Skin of body (tissue), 2 donors: Measurements from ENCODE around the gene FMNL1. TPM values are rescaled to one million over a fixed set of nuclear protein-coding genes. Genes with fewer than 3 reads are reported as not detected.
"Not testable (repeated sequence)": the region's sequence is repeated elsewhere in the genome, so short reads cannot be mapped to it uniquely, and the experiment has no call there.

Source experiments
- DNase-seq: peaks from one replicate; lab custom pipeline; 2025; lab: John Stamatoyannopoulos, UW
- total RNA-seq: library from RNA; depleted of rRNA; stranded (reverse); fragments of >200 nt; gene quantifications from one replicate; pipeline ENCODE4 v1.2.3, GENCODE V29; 2014

The FMNL1 gene
- 8.3 TPM for total RNA-seq

- no peak for DNase-seq
Observed at GRCh38 chr17:45221081-45222013, at the start of gene FMNL1. FMNL1 (plus strand) TSS chr17:45221885; CDS start chr17:45222125, 240 bp downstream.

GRCh38 chr17:45172232-45172540, 49.5 kb upstream of the FMNL1 start:
- DNase-seq: no peak

GRCh38 chr17:45172541-45173286, 49.0 kb upstream of the FMNL1 start:
- peak; percentile 80 for DNase-seq

- DNase-seq: no peak
Observed at GRCh38 chr17:45175759-45176115, 45.9 kb upstream of the FMNL1 start.

GRCh38 chr17:45177563-45177962, 44.1 kb upstream of the FMNL1 start:
- no peak for DNase-seq

- DNase-seq: no peak
Observed at GRCh38 chr17:45184144-45184543, 37.5 kb upstream of the FMNL1 start.

GRCh38 chr17:45186801-45187354, 34.8 kb upstream of the FMNL1 start:
- no peak for DNase-seq

GRCh38 chr17:45189009-45189408, 32.7 kb upstream of the FMNL1 start:
- no peak for DNase-seq

- DNase-seq: no peak
Observed at GRCh38 chr17:45190503-45191255, 31.0 kb upstream of the FMNL1 start.

GRCh38 chr17:45195424-45195823, 26.3 kb upstream of the FMNL1 start:
- no peak for DNase-seq

GRCh38 chr17:45197108-45197507, 24.6 kb upstream of the FMNL1 start:
- DNase-seq: no peak

- DNase-seq: peak; percentile 55
Observed at GRCh38 chr17:45197555-45198334, 23.9 kb upstream of the FMNL1 start.

GRCh38 chr17:45200701-45201100, 21.0 kb upstream of the FMNL1 start:
- DNase-seq: no peak

GRCh38 chr17:45201457-45201856, 20.2 kb upstream of the FMNL1 start:
- DNase-seq: no peak

GRCh38 chr17:45201880-45202279, 19.8 kb upstream of the FMNL1 start:
- DNase-seq: not testable (repeated sequence)

GRCh38 chr17:45218895-45219661, 2.6 kb upstream of the FMNL1 start:
- peak; percentile 96 for DNase-seq

- no peak for DNase-seq
Observed at GRCh38 chr17:45220079-45220478, 1.6 kb upstream of the FMNL1 start.

GRCh38 chr17:45222014-45222288, 266 bp downstream of the FMNL1 start:
- DNase-seq: no peak

GRCh38 chr17:45222289-45222995, 757 bp downstream of the FMNL1 start:
- no peak for DNase-seq
